GM15510 (cell line): ENCODE data around the gene BANK1.

Experiments used
- POLR2A ChIP-seq: IDR thresholded peaks from 3 replicates; pipeline ENCODE4 v1.6.1; 2011; ENCODE audit warnings: borderline replicate concordance; ENCODE audit not compliant: insufficient read length; ENCODE audit errors: extremely low read depth

The BANK1 gene

GRCh38 chr4:101919373-101919977 lies 128.9 kb downstream of the BANK1 start:
- TF ChIP-seq POLR2A: no peak

- TF ChIP-seq POLR2A: no peak
Observed at GRCh38 chr4:101921370-101921769, 130.8 kb downstream of the BANK1 start.

- no peak for TF ChIP-seq POLR2A
Observed at GRCh38 chr4:101931619-101932018, 141.1 kb downstream of the BANK1 start.

- TF ChIP-seq POLR2A: no peak
Observed at GRCh38 chr4:101933855-101934254, 143.3 kb downstream of the BANK1 start.

- TF ChIP-seq POLR2A: no peak
Observed at GRCh38 chr4:101938836-101939235, 148.3 kb downstream of the BANK1 start.

GRCh38 chr4:101941816-101942358 lies 151.4 kb downstream of the BANK1 start:
- no peak for TF ChIP-seq POLR2A

GRCh38 chr4:101942891-101943290 lies 152.4 kb downstream of the BANK1 start:
- TF ChIP-seq POLR2A: no peak

GRCh38 chr4:101944649-101945048 lies 154.1 kb downstream of the BANK1 start:
- no peak for TF ChIP-seq POLR2A

GRCh38 chr4:101948055-101948454 lies 157.5 kb downstream of the BANK1 start:
- no peak for TF ChIP-seq POLR2A

GRCh38 chr4:101948951-101949350 lies 158.4 kb downstream of the BANK1 start:
- TF ChIP-seq POLR2A: no peak

GRCh38 chr4:101950258-101950979 lies 159.9 kb downstream of the BANK1 start:
- TF ChIP-seq POLR2A: no peak

- TF ChIP-seq POLR2A: no peak
Observed at GRCh38 chr4:101952985-101953384, 162.5 kb downstream of the BANK1 start.

- TF ChIP-seq POLR2A: no peak
Observed at GRCh38 chr4:101953949-101954348, 163.4 kb downstream of the BANK1 start.

- TF ChIP-seq POLR2A: no peak
Observed at GRCh38 chr4:101954351-101954750, 163.8 kb downstream of the BANK1 start.

- no peak for TF ChIP-seq POLR2A
Observed at GRCh38 chr4:101954975-101955678, 164.6 kb downstream of the BANK1 start.

- no peak for TF ChIP-seq POLR2A
Observed at GRCh38 chr4:101956068-101956825, 165.7 kb downstream of the BANK1 start.

GRCh38 chr4:101958547-101958946 lies 168.0 kb downstream of the BANK1 start:
- no peak for TF ChIP-seq POLR2A
